Fibroblast of the conjunctiva (primary cell): ENCODE measurements around the gene CBFA2T2.
"Not testable (repeated sequence)": the region's sequence is repeated elsewhere in the genome, so short reads cannot be mapped to it uniquely, and the experiment has no call there.

Experiments used
- DNase-seq: peaks from one replicate; pipeline ENCODE4 v3.0.0-alpha.2; 2010; ENCODE audit warnings: low read depth

The CBFA2T2 gene

DNA sequence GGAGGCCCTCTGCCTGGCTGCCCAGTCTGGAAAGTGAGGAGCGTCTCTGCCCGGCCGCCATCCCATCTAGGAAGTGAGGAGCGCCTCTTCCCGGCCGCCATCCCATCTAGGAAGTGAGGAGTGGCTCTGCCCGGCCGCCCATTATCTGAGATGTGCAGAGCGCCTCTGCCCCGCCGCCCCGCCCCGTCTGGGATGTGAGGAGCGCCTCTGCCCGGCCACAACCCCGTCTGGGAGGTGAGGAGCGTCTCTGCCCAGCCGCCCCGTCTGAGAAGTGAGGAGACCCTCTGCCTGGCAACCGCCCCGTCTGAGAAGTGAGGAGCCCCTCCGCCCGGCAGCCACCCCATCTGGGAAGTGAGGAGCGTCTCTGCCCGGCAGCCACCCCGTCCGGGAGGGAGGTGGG, 209.1 kb downstream of the CBFA2T2 start:
- not testable (repeated sequence) for DNase-seq
